GM12801 (cell line): ENCODE measurements around the gene CD248.

Experiments
- CTCF ChIP-seq: IDR thresholded peaks from one replicate; pipeline ENCODE4 v1.5.1; 2011; ENCODE audit warnings: control low read depth; ENCODE audit not compliant: insufficient read length; ENCODE audit errors: extremely low read depth

CD248 gene

GRCh38 chr11:66287889-66288670 is 28.8 kb downstream of the CD248 start:
- no peak for TF ChIP-seq CTCF

GRCh38 chr11:66287211-66287888 is 29.5 kb downstream of the CD248 start:
- TF ChIP-seq CTCF, result no peak

- no peak for TF ChIP-seq CTCF
Measured at GRCh38 chr11:66286699-66287098, 30.1 kb downstream of the CD248 start.

GRCh38 chr11:66285250-66285947 is 31.4 kb downstream of the CD248 start:
- TF ChIP-seq CTCF, result no peak

GRCh38 chr11:66284526-66285078 is 32.2 kb downstream of the CD248 start:
- TF ChIP-seq CTCF, result no peak

GRCh38 chr11:66283461-66284105 is 33.3 kb downstream of the CD248 start:
- TF ChIP-seq CTCF, result no peak
